GM19455 (cell line): Measurements from ENCODE around the gene TBC1D25.
"Not testable (repeated sequence)": the region's sequence is repeated elsewhere in the genome, so short reads cannot be mapped to it uniquely, and the experiment has no call there.

Experiments used
- ATAC-seq: cut with Tn5 transposase; IDR thresholded peaks from one replicate; pipeline ENCODE4 v1.9.1; 2021; ENCODE audit not compliant: unreplicated experiment

The TBC1D25 gene

GRCh38 chrX:48515842-48516241, 23.7 kb upstream of the TBC1D25 start:
- ATAC-seq = no peak

DNA sequence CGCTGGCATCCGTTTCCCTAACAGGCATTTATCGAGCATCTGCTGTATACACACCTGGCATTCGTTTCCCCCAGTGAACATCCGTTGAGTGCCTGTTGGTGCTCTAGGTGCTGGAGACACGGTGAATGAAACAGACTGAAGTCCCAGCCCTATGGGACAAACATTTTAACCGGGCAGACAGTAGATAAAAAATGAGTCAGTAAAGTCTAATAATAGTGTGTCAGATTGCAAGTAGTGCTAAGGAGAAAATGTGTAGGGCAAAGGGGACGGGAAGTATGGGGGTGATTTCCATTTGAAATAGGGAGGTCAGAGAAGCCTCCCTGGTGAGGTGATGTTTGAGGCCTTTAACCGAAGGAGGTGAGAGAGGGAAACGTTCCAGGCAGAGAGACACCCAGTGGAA, 23.2 kb upstream of the TBC1D25 start:
- ATAC-seq = no peak

DNA sequence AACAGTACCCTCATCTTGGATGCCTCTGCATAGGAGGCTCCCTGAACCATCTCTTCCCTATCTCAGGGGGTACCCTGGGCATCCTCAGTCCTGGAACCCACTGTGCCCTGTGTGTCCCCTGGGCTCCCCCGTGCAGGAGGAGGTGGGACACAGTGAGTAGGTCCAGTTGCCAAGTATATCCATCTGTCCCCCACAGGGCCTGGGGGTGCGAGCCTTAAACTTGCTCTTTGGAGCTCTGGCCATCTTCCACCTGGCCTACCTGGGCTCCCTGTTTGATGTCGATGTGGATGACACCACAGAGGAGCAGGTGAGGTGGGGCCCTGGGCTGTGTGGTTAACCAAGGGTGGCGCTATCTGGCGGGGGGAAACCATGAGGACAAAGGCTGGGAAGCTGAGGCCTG, 22.5 kb upstream of the TBC1D25 start:
- no peak for ATAC-seq

- ATAC-seq = not testable (repeated sequence)
These were observed 20.0 kb upstream of the TBC1D25 start for GRCh38 chrX:48519481-48519880.

DNA sequence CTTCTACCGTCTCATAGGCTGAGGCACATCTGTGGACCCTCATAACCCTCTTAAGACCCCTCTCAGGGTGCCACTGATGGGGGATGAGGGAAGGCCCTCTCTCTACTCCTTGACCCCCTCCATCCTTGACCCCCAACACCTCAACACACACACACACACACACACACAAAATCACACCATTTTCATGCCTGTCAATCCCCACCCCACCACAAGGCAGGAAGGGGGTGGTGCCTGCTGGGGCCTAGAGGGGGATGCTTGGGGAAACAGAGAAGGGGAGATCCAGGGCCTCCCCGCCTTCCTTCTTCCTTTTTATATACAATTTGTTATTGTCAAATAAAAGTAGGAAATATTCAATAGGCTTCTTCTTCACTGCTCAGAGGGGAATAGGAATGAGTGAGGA, 19.1 kb upstream of the TBC1D25 start:
- no peak for ATAC-seq

GRCh38 chrX:48520976-48521352, 18.6 kb upstream of the TBC1D25 start:
- ATAC-seq = no peak

GRCh38 chrX:48521353-48522243, 17.9 kb upstream of the TBC1D25 start, which contains the start of gene EBP:
TSS of gene EBP (plus strand) at chrX:48521808. CDS start at chrX:48523772, 1,964 bp downstream.
- ATAC-seq = peak; percentile 97

- no peak for ATAC-seq
These were observed 17.2 kb upstream of the TBC1D25 start for GRCh38 chrX:48522291-48522690.

DNA sequence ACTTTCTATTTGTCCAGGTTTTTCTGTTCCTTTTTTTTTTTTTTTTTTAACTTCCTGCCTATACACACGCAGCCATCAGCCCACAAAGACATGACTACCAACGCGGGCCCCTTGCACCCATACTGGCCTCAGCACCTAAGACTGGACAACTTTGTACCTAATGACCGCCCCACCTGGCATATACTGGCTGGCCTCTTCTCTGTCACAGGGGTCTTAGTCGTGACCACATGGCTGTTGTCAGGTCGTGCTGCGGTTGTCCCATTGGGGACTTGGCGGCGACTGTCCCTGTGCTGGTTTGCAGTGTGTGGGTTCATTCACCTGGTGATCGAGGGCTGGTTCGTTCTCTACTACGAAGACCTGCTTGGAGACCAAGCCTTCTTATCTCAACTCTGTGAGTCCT, 15.8 kb upstream of the TBC1D25 start:
- ATAC-seq = no peak

GRCh38 chrX:48525853-48526252, 13.7 kb upstream of the TBC1D25 start:
- ATAC-seq = not testable (repeated sequence)

GRCh38 chrX:48530736-48531135, 8.8 kb upstream of the TBC1D25 start:
- ATAC-seq = no peak

- no peak for ATAC-seq
These were observed 8.1 kb upstream of the TBC1D25 start for GRCh38 chrX:48531358-48531959.

GRCh38 chrX:48532161-48532560, 7.4 kb upstream of the TBC1D25 start:
- no peak for ATAC-seq

DNA sequence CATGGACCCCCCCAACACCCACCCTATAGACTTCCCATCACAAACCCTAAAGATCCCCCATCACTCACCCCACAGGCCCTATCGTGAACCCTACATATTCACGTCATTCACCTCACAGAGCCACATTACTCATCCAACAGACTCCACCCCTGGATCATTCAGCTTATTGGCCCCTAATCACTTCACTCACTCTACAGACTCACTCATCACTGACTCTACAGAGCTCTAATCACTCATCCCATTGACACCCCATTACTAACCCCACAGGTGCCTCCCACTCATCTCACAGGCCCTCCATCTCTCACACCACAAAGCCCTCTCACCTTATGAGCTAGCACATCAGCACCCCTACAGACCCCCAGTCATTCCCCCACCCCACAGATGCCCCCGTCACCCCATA, 6.3 kb upstream of the TBC1D25 start:
- ATAC-seq = no peak

DNA sequence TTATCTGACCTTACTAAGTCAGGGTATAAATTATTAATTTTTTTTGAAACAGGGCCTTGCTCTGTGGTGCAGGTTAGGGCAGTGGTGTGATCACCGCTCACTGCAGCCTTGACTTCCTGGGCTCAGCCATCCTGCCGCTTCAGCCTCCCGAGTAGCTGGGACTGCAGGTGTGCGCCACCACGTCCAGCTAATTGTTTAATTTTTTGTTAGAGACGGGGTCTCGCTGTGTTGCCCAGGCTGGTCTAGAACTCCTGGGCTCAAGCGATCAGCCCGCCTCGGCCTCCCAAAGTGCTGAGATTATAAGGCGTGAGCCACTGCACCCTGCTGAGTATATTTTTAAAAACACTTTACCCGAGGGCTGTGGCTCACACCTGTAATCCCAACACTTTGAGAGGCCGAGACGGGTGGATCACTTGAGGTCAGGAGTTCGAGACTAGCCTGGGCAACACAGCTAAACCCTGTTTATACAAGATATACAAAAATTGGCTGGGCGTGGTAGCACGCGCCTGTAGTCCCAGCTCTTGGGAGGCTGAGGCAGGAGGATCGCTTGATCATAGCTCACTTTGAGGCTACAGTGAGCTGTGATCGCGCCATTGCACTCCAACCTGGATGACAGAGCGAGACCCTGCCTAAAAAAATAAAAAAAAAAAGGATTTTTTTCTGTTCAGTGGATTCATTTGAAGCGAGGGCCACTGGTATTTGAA, 721 bp upstream of the TBC1D25 start:
- ATAC-seq = no peak

- ATAC-seq = no peak
These were observed 488 bp downstream of the TBC1D25 start for GRCh38 chrX:48540028-48540375.

DNA sequence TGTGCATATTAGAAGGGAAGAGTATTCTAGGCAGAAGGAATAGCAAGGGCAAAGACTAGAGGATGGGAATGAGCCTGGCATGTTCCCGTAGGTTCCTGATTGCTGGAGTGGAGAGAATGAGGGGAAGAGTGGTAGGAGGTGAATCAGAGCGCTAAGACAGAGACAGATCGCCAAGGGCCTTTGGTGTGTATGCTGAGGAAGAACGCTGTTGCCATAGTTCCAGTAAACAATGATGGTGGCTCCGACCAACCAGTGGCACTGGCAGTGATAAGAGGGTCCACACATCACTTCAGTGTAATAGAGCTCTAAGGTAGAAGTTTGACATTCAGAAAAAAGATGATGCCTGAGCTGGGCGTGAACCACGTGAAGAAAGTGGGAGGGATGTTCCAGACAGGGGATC, 966 bp downstream of the TBC1D25 start:
- no peak for ATAC-seq

DNA sequence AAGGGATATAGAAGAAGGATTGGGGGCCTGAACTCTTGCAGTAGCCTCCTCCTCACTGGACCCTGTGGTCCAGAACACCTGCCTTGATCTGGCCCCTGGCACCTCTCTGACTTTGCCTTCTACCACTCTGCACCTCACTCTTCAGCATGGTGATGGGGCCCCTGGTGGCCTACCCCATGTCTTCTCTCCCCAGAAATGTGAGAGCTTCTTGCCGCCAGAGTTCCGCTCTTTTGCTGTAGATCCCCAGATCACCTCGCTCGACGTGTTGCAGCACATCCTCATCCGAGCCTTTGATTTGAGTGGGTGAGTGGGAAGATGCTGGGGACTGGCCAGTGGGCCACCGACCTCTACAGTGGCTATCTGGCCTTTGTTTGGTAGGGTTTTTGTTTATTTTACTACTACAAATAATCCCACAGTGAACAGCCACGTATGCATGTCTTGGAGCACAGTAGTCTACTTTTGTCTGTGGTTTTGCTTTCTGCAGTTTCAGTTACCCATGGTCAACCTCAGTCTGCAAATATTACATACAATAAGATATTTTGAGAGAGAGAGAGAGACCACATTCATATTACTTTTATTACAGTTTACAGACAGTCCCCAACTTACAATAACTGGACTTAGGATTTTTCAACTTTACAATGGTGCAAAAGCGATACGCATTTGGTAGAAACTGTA, 1.8 kb downstream of the TBC1D25 start:
- peak; percentile 43 for ATAC-seq

DNA sequence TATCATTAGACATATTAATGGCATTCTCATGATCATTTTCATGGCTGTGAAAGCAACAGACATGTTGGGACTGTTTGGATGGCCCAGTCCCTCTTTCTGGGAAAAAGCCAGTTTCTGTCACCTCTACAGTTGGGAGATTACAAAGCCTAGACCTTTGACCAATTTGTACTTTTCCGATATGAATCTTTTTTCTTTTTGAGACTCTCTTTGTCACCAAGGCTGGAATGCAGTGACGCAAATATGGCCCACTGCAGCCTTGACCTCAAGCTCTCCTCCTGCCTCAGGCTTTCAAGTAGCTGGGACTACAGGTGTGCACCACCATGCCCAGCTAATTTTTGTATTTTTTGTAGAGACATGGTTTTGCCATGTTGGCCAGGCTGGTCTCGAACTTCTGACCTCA, 9.4 kb downstream of the TBC1D25 start:
- no peak for ATAC-seq

- not testable (repeated sequence) for ATAC-seq
These were observed 16.3 kb downstream of the TBC1D25 start for GRCh38 chrX:48555731-48556325.

- ATAC-seq = no peak
These were observed 18.8 kb downstream of the TBC1D25 start for GRCh38 chrX:48558271-48558670.
